Measurements from ENCODE around the gene KRT222.

KRT222 gene

DNA sequence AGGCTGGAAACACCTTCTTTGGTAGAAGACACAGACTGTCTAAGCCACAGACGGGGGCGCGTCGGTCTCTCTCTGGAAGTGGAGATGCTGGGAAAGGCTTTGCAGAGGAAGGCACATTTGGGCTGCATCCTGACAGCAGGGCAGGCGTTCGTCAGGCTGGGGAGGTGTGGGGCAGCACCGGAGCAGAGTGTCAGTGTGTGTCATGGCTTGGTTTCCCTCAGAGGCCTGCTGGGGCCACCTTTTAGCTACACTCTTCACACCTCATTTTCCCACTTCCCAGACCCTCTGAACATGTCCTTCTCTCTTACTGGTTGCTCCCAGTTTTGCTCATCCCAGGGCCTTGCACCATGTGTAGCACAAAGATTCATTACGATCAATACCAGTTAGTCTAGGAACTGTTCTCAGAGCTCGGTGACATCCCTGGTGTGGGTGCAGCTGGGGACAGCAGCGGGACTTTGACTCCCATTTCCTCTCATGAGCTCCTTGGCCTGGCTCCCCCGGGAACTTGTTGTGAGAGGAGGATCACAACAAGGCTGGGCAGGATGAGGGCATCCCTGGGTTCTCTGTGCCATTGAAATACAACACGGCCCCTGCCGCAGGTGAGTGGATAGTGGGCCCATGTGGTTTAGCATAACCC is 50.4 kb downstream of the KRT222 start:
- DNase-seq = no peak

DNA sequence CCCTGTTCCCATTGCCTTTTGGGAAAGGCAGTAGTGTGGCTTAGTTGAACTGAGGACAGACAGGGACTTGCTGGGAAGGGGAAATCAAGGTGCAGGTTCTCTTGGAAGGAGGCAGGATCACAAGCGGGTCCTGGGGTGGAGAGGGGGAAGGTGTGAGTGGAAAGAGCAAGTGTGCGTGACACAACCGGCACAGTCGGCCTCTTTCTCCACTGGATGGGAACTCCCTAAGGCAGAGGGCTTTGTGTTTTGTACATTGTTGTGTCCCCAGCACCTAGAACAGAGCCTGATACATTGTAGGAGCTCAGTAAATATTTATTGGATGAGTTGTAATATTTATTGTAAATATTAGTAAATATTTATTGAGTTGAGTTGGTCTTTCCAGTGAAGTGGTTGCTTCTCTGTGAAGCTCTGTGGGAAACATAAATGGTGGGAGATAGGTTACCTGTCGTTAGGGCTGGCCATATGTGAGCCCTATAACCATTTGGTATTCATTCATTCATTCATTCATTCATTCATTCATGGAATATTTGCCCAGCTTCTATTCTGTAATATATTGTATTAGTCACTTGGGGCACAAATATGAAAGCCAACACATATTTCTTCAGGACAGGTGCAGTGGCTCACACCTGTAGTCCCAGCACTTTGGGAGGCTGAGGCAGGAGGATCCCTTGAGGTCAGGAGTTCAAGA is 51.4 kb downstream of the KRT222 start:
- no peak for DNase-seq

DNA sequence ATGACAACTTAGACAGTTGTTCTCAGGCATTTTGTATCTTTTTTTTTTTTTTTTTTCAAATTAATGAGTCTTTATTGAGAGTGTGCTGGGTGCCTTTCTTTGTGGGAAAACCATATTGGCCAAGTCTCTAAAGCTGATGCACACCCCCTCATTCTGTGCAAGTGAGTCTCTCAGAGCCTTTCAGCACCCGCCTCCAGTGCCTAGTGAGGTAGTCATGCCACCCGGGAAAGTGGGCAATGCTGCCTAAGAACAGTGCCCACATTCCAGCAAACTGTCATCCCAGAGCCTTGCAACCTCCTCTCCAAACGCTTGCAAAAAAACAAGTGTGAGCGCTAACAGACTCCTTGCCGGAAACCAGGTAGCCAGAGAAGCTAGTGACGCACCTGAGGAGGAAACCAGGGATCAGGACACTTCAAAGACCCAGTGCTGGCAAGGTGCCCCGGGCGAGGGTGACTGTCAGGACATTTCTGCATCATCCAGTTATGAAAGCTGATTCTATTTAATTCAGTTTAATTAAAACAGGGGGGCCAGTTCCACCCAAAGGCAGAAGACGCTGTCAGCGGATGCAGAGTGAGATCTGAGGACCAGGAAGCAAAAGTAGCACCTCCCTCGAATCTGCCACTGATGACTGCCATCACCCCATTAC is 52.3 kb downstream of the KRT222 start:
- peak; percentile 68 for DNase-seq

DNA sequence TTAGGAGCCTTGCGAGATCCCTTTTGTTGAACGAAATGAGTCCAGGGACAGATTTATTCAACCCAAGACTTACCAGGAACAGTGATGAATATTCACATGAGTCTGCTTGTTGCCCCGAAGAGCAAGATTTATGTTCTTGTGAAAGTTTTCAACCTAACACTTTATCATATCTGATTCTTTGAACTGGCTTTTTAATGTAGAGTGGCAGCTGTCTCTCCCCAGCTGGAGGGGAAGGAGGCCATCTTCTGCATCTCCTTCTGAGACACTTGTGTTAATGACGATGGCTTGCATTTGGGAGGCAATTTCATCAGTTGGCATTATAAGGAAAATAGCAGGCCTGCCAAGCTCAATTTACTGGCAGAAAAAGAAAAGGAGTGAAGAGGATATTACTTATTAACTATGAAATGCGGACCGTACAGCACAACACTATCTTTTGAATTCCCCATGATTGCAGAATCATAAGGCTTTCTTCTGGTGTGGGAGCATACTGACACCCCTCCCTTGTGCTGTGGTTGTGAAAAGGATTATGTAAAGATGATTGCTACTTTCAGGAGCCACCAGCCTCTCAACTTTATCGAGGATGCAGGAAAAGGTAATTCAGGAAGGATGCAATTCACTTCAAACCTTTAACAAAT is 53.0 kb downstream of the KRT222 start:
- no peak for DNase-seq

DNA sequence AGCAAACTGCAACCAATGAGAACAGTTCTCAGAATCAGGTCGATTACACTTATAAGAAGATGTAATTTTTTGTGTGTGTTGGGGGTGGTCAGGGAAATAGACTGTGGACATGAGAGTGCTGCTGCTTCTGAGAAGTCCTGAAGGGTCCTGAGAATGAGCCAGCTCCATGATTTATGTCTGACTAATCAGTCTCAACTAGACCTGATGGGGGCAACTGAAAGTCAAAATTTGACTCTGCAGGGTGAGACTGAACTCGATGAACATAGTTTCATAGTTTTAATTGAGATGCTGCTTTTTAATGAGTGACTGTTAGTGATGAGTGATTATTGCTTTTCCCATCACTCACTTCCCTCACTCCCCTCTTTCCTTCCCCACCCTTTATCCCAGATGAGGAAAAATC is 54.6 kb downstream of the KRT222 start:
- DNase-seq = no peak

DNA sequence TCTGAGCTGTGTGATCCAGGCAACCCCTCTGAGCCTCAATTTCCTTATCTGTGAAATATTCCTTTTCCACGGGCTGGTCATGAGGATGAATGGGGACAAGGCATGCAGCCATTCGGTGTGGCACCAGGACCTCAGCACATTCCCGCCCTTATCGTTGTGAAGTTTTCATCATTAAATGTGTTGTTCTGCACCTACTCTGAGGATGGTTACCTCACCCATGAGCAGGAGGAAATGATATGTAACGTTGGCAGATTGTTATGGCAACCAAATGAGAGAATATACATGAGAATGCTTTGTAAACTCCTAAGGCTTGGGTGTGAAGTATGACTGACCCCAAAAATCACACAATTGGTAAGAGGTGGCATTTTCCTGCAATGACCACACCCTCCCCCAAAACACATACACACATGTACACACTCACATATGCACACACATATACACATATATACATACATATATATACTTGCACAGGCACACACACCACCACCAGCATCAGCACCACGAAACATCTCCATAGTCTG is 56.9 kb downstream of the KRT222 start:
- no peak for DNase-seq

DNA sequence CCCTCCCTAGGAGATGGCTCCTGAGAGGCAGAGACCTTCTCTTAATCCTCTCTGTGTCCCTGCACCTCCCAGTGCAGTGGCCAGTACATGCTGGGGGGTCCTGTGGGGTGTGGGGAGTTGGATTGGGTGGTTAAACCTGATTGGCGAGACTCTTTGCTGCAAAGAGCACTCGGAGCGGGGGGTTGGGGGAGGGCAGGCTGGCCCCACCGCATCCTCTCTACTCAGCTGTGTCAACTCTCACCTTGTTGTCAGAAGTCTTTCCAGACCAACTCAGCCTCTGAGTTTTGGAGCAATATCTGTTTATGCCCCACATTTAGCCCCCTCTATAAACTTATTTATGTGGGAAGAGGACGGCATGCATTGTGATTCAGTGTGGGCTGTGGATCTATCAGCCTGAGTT is 57.3 kb downstream of the KRT222 start:
- no peak for DNase-seq

DNA sequence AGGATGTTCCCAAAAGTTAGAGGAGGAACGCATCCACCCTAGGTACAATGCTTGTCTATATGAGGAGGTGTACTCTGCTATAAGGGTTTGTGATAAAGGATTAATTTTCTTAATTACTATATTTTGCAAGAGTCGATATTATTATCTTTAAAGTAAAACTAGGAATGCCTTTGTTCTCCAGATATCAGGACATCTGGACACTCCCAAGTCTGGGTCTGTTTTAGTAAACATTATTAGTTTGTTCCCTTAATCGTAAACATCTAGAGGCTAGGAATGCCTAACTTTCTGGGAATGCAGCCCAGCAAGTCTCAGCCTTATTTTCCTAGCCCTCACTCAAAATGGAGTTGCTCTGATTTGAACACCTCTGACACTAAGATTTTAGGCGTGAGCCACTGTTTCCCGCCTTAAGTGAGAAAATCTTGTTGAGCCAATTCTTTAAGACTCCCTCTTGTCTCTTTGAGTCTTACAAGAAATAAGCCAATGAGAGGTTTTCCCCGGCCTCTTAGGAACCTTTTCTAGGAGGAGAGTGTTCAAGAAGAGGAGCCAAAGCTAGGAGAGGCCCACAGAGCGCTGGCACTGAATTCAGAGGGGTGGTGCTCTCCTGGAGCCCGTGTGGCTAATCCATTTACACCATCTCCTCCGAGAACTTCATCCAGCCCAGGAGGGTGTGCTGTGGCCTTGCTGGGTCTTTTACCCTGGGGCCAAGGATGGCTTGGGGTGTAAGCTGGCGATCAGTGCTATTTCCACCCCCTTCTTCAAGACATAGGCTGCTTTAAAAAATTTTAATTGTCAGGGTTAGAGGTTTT is 58.2 kb downstream of the KRT222 start:
- DNase-seq = no peak

DNA sequence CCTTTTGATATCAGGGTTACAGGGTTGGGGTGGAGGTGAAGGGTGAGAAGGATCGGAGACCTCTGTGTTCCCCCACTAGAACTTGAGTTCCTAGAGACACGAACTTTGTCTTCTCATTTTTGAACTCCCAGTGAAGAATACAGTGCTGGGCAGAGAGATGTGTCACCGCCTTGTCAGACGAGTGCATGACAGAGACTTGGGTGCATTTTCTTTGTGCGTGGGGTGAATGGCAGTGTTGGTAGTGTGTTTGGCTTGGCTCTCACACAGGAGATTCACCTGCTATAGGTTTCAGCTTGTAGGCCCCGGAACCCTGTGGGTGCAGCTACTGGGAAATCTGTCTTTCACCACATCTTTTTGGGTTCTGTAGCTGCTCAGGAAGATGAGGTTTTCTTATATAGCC is 59.7 kb downstream of the KRT222 start:
- peak; percentile 79 for DNase-seq

All from stimulated activated CD8-positive, alpha-beta memory T cell treated with anti-CD3 and anti-CD28 coated beads, Interleukin-4, amount 100 ng/mL, for 48 hours (primary cell).